ENCODE measurements around the gene ADGRF5.
"Not testable (repeated sequence)": the region's sequence is repeated elsewhere in the genome, so short reads cannot be mapped to it uniquely, and the experiment has no call there.

ADGRF5 gene

GRCh38 chr6:46888031-46888430, 33.7 kb downstream of the ADGRF5 start:
- no peaks in the 10 kb centered on the region for H3K9me3 ChIP-seq (ENCODE audit: control insufficient read depth in 1 of 2, low read length in 2 of 2)
- H3K36me3 ChIP-seq (ENCODE audit: control insufficient read depth in 1 of 2, insufficient read depth in 2 of 2, low read length in 2 of 2): no peaks in the 10 kb centered on the region

GRCh38 chr6:46882645-46883044, 39.1 kb downstream of the ADGRF5 start:
- Histone ChIP-seq H3K4me3 (ENCODE audit: low read depth in 1 of 2, low read length in 2 of 2) (no peak overlapping the region), H3K4me1 (ENCODE audit: control insufficient read depth in 1 of 2, insufficient read depth in 2 of 2, low read length in 2 of 2) (no peaks in the 10 kb centered on the region), H3K27me3 (ENCODE audit: low read depth, low read length) (no peaks in the 10 kb centered on the region), H3K9me3 (ENCODE audit: control insufficient read depth in 1 of 2, low read length in 2 of 2) (no peaks in the 10 kb centered on the region), H3K36me3 (ENCODE audit: control insufficient read depth in 1 of 2, insufficient read depth in 2 of 2, low read length in 2 of 2) (no peaks in the 10 kb centered on the region), H3K27ac (ENCODE audit: low read length) (no peak overlapping the region)

More at GRCh38 chr6:46888031-46888430, 33.7 kb downstream of the ADGRF5 start:
- Histone ChIP-seq H3K4me3 (ENCODE audit: low read depth in 1 of 2, low read length in 2 of 2) (no peak overlapping the region), H3K27me3 (ENCODE audit: low read depth, low read length) (no peaks in the 10 kb centered on the region), H3K27ac (ENCODE audit: low read length) (no peak overlapping the region), H3K4me1 (ENCODE audit: control insufficient read depth in 1 of 2, insufficient read depth in 2 of 2, low read length in 2 of 2) (no peaks in the 10 kb centered on the region)

- Histone ChIP-seq H3K4me3 (ENCODE audit: low read depth in 1 of 2, low read length in 2 of 2) (no peak overlapping the region), H3K27me3 (ENCODE audit: low read depth, low read length) (no peaks in the 10 kb centered on the region), H3K27ac (ENCODE audit: low read length) (no peak overlapping the region), H3K9me3 (ENCODE audit: control insufficient read depth in 1 of 2, low read length in 2 of 2) (no peaks in the 10 kb centered on the region), H3K4me1 (ENCODE audit: control insufficient read depth in 1 of 2, insufficient read depth in 2 of 2, low read length in 2 of 2) (no peaks in the 10 kb centered on the region), H3K36me3 (ENCODE audit: control insufficient read depth in 1 of 2, insufficient read depth in 2 of 2, low read length in 2 of 2) (no peaks in the 10 kb centered on the region)
Measured at GRCh38 chr6:46879003-46879402, 42.7 kb downstream of the ADGRF5 start.

GRCh38 chr6:46876126-46876525, 45.6 kb downstream of the ADGRF5 start:
- Histone ChIP-seq H3K4me3 (ENCODE audit: low read depth in 1 of 2, low read length in 2 of 2) (no peak overlapping the region), H3K27ac (ENCODE audit: low read length) (no peak overlapping the region), H3K27me3 (ENCODE audit: low read depth, low read length) (no peaks in the 10 kb centered on the region), H3K9me3 (ENCODE audit: control insufficient read depth in 1 of 2, low read length in 2 of 2) (no peaks in the 10 kb centered on the region), H3K4me1 (ENCODE audit: control insufficient read depth in 1 of 2, insufficient read depth in 2 of 2, low read length in 2 of 2) (no peaks in the 10 kb centered on the region), H3K36me3 (ENCODE audit: control insufficient read depth in 1 of 2, insufficient read depth in 2 of 2, low read length in 2 of 2) (no peaks in the 10 kb centered on the region)

- no peak overlapping the region for H3K27ac ChIP-seq (ENCODE audit: low read length)
- H3K4me3 ChIP-seq (ENCODE audit: low read depth in 1 of 2, low read length in 2 of 2): no peak overlapping the region
- H3K4me1 ChIP-seq (ENCODE audit: control insufficient read depth in 1 of 2, insufficient read depth in 2 of 2, low read length in 2 of 2): no peaks in the 10 kb centered on the region
- no peaks in the 10 kb centered on the region for H3K9me3 ChIP-seq (ENCODE audit: control insufficient read depth in 1 of 2, low read length in 2 of 2)
- no peaks in the 10 kb centered on the region for H3K27me3 ChIP-seq (ENCODE audit: low read depth, low read length)
- no peaks in the 10 kb centered on the region for H3K36me3 ChIP-seq (ENCODE audit: control insufficient read depth in 1 of 2, insufficient read depth in 2 of 2, low read length in 2 of 2)
Measured at GRCh38 chr6:46867411-46867810, 54.3 kb downstream of the ADGRF5 start.

GRCh38 chr6:46865221-46865620, 56.5 kb downstream of the ADGRF5 start:
- Histone ChIP-seq H3K4me3 (ENCODE audit: low read depth in 1 of 2, low read length in 2 of 2) (no peak overlapping the region), H3K4me1 (ENCODE audit: control insufficient read depth in 1 of 2, insufficient read depth in 2 of 2, low read length in 2 of 2) (no peaks in the 10 kb centered on the region), H3K9me3 (ENCODE audit: control insufficient read depth in 1 of 2, low read length in 2 of 2) (no peaks in the 10 kb centered on the region), H3K27ac (ENCODE audit: low read length) (no peak overlapping the region), H3K36me3 (ENCODE audit: control insufficient read depth in 1 of 2, insufficient read depth in 2 of 2, low read length in 2 of 2) (no peaks in the 10 kb centered on the region), H3K27me3 (ENCODE audit: low read depth, low read length) (no peaks in the 10 kb centered on the region)

GRCh38 chr6:46863791-46864190, 57.9 kb downstream of the ADGRF5 start:
- Histone ChIP-seq H3K4me3 (ENCODE audit: low read depth in 1 of 2, low read length in 2 of 2) (no peak overlapping the region), H3K36me3 (ENCODE audit: control insufficient read depth in 1 of 2, insufficient read depth in 2 of 2, low read length in 2 of 2) (no peaks in the 10 kb centered on the region), H3K4me1 (ENCODE audit: control insufficient read depth in 1 of 2, insufficient read depth in 2 of 2, low read length in 2 of 2) (no peaks in the 10 kb centered on the region), H3K27me3 (ENCODE audit: low read depth, low read length) (no peaks in the 10 kb centered on the region), H3K27ac (ENCODE audit: low read length) (no peak overlapping the region), H3K9me3 (ENCODE audit: control insufficient read depth in 1 of 2, low read length in 2 of 2) (no peaks in the 10 kb centered on the region)

- Histone ChIP-seq H3K4me3 (ENCODE audit: low read depth in 1 of 2, low read length in 2 of 2) (no peak overlapping the region), H3K27me3 (ENCODE audit: low read depth, low read length) (no peaks in the 10 kb centered on the region), H3K27ac (ENCODE audit: low read length) (no peak overlapping the region), H3K36me3 (ENCODE audit: control insufficient read depth in 1 of 2, insufficient read depth in 2 of 2, low read length in 2 of 2) (no peaks in the 10 kb centered on the region), H3K9me3 (ENCODE audit: control insufficient read depth in 1 of 2, low read length in 2 of 2) (no peaks in the 10 kb centered on the region), H3K4me1 (ENCODE audit: control insufficient read depth in 1 of 2, insufficient read depth in 2 of 2, low read length in 2 of 2) (no peaks in the 10 kb centered on the region)
Measured at GRCh38 chr6:46862381-46862780, 59.4 kb downstream of the ADGRF5 start.

GRCh38 chr6:46855966-46856365, 65.8 kb downstream of the ADGRF5 start:
- not testable (repeated sequence) for H3K36me3 ChIP-seq (ENCODE audit: control insufficient read depth in 1 of 2, insufficient read depth in 2 of 2, low read length in 2 of 2); H3K4me1 ChIP-seq (ENCODE audit: control insufficient read depth in 1 of 2, insufficient read depth in 2 of 2, low read length in 2 of 2)

GRCh38 chr6:46851576-46851975, 70.2 kb downstream of the ADGRF5 start:
- not testable (repeated sequence) for H3K9me3 ChIP-seq (ENCODE audit: control insufficient read depth in 1 of 2, low read length in 2 of 2); H3K4me1 ChIP-seq (ENCODE audit: control insufficient read depth in 1 of 2, insufficient read depth in 2 of 2, low read length in 2 of 2); H3K27me3 ChIP-seq (ENCODE audit: low read depth, low read length); H3K4me3 ChIP-seq (ENCODE audit: low read depth in 1 of 2, low read length in 2 of 2); H3K36me3 ChIP-seq (ENCODE audit: control insufficient read depth in 1 of 2, insufficient read depth in 2 of 2, low read length in 2 of 2); H3K27ac ChIP-seq (ENCODE audit: low read length)

More at GRCh38 chr6:46855966-46856365, 65.8 kb downstream of the ADGRF5 start:
- not testable (repeated sequence) for H3K4me3 ChIP-seq (ENCODE audit: low read depth in 1 of 2, low read length in 2 of 2); H3K27me3 ChIP-seq (ENCODE audit: low read depth, low read length); H3K27ac ChIP-seq (ENCODE audit: low read length); H3K9me3 ChIP-seq (ENCODE audit: control insufficient read depth in 1 of 2, low read length in 2 of 2)

GRCh38 chr6:46850792-46851191, 70.9 kb downstream of the ADGRF5 start:
- H3K4me3 ChIP-seq (ENCODE audit: low read depth in 1 of 2, low read length in 2 of 2): no peak overlapping the region
- no peaks in the 10 kb centered on the region for H3K9me3 ChIP-seq (ENCODE audit: control insufficient read depth in 1 of 2, low read length in 2 of 2)
- no peaks in the 10 kb centered on the region for H3K36me3 ChIP-seq (ENCODE audit: control insufficient read depth in 1 of 2, insufficient read depth in 2 of 2, low read length in 2 of 2)
- no peaks in the 10 kb centered on the region for H3K4me1 ChIP-seq (ENCODE audit: control insufficient read depth in 1 of 2, insufficient read depth in 2 of 2, low read length in 2 of 2)
- no peak overlapping the region for H3K27ac ChIP-seq (ENCODE audit: low read length)
- H3K27me3 ChIP-seq (ENCODE audit: low read depth, low read length): no peaks in the 10 kb centered on the region

GRCh38 chr6:46849361-46849690, 72.4 kb downstream of the ADGRF5 start:
- no peaks in the 10 kb centered on the region for H3K36me3 ChIP-seq (ENCODE audit: control insufficient read depth in 1 of 2, insufficient read depth in 2 of 2, low read length in 2 of 2)

More at GRCh38 chr6:46849361-46849690, 72.4 kb downstream of the ADGRF5 start:
- Histone ChIP-seq H3K27ac (ENCODE audit: low read length) (no peak overlapping the region), H3K27me3 (ENCODE audit: low read depth, low read length) (no peaks in the 10 kb centered on the region), H3K4me3 (ENCODE audit: low read depth in 1 of 2, low read length in 2 of 2) (no peak overlapping the region), H3K4me1 (ENCODE audit: control insufficient read depth in 1 of 2, insufficient read depth in 2 of 2, low read length in 2 of 2) (no peaks in the 10 kb centered on the region), H3K9me3 (ENCODE audit: control insufficient read depth in 1 of 2, low read length in 2 of 2) (no peaks in the 10 kb centered on the region)
